AG04449 (cell line): ENCODE measurements around the gene ZCCHC14.
"Not testable (repeated sequence)": the region's sequence is repeated elsewhere in the genome, so short reads cannot be mapped to it uniquely, and the experiment has no call there.

Experiments
- CTCF ChIA-PET: fragments of 350-600 bp; formaldehyde crosslinking; extraction: SDS; loops from one replicate; lab custom pipeline; 2021; ENCODE audit warnings: antibody characterized with exemption; lab: Yijun Ruan, JAX
- POLR2A ChIA-PET: fragments of 400-600, 350-600 bp; formaldehyde crosslinking; extraction: SDS; loops from one replicate; lab custom pipeline; 2020; ENCODE audit warnings: antibody characterized with exemption, inconsistent platforms; lab: Yijun Ruan, JAX
- DNase-seq: peaks from one replicate; pipeline ENCODE4 v3.0.0-alpha.2; 2010; ENCODE audit warnings: low read depth, low spot score
- H3K4me3 ChIP-seq: 2 replicates; pipeline ENCODE4 v1.5.1; 2011; ENCODE audit warnings: low read depth, mild to moderate bottlenecking, control low read depth, low read length
- CTCF ChIP-seq: IDR thresholded peaks from one replicate; pipeline ENCODE4 v1.5.1; 2011; ENCODE audit warnings: mild to moderate bottlenecking, moderate library complexity, low read length, control low read depth, inconsistent platforms; ENCODE audit not compliant: insufficient read depth; ENCODE audit errors: missing control alignments

The ZCCHC14 gene

GRCh38 chr16:87387942-87388817, 104.6 kb downstream of the ZCCHC14 start:
- ChIA-PET CTCF (interaction anchor here (0.9 to 2.3 kb wide), 4 partner anchors 28 to 248 kb away, joined by 3 to 9 read pairs (median 4); partner anchors contain the start of gene C16orf95), POLR2A (no interaction called here)
- no peak for TF ChIP-seq CTCF
- H3K4me3 ChIP-seq = no peak overlapping the region; the same call in 1 of the 2 replicates
- peak; percentile 95 for DNase-seq

- H3K4me3 ChIP-seq = peak overlapping the region; percentile 70
- CTCF ChIA-PET = interaction anchor here (2.7 to 3.3 kb wide), 2 partner anchors 9 to 251 kb away, joined by 8 to 21 read pairs; no protein-coding TSS in a partner anchor
- POLR2A ChIA-PET = interaction anchor here (0.6 to 2.4 kb wide), 4 partner anchors 8 to 197 kb away, joined by 3 to 9 read pairs (median 6); partner anchors contain the start of gene MAP1LC3B
- not testable (repeated sequence) for DNase-seq
Measured at GRCh38 chr16:87384875-87385167, 108.0 kb downstream of the ZCCHC14 start.

GRCh38 chr16:87384162-87384874, 108.5 kb downstream of the ZCCHC14 start:
- CTCF ChIA-PET = interaction anchor here (1.7 to 3.3 kb wide), 3 partner anchors 10 to 251 kb away, joined by 4 to 21 read pairs (median 8); no protein-coding TSS in a partner anchor

GRCh38 chr16:87383505-87384161, 109.2 kb downstream of the ZCCHC14 start, which contains the start of gene FBXO31:
Gene FBXO31, minus strand, starts transcription at chr16:87383776. Its CDS starts 32 bp downstream, at chr16:87383744.
- H3K4me3 ChIP-seq = peak within 1 kb of the TSS; percentile 78
- ChIA-PET CTCF (interaction anchor here (1.7 to 3.3 kb wide), 3 partner anchors 9 to 252 kb away, joined by 4 to 21 read pairs (median 8); no protein-coding TSS in a partner anchor), POLR2A (interaction anchor here (0.5 to 2.4 kb wide), 9 partner anchors 9 to 199 kb away, joined by 3 to 9 read pairs (median 4); partner anchors contain the start of genes C16orf95 and MAP1LC3B)
- peak; percentile 55 for DNase-seq
- TF ChIP-seq CTCF = no peak

More at GRCh38 chr16:87384162-87384874, 108.5 kb downstream of the ZCCHC14 start:
- no peak for DNase-seq
- no peak for TF ChIP-seq CTCF
- POLR2A ChIA-PET = interaction anchor here (0.6 to 2.4 kb wide), 7 partner anchors 8 to 198 kb away, joined by 3 to 9 read pairs (median 4); partner anchors contain the start of genes C16orf95 and MAP1LC3B
- peak overlapping the region; percentile 70 for H3K4me3 ChIP-seq

GRCh38 chr16:87382023-87382785, 110.6 kb downstream of the ZCCHC14 start:
- ChIA-PET POLR2A (interaction anchor here (2.4 kb wide), 1 partner anchor 10 kb away, joined by 7 read pairs; the partner anchor contains the start of gene MAP1LC3B), CTCF (interaction anchor here (0.8 to 3.3 kb wide), 3 partner anchors 12 to 65 kb away, joined by 3 to 21 read pairs (median 3); partner anchors contain the start of gene C16orf95)
- DNase-seq = no peak
- H3K4me3 ChIP-seq = peak overlapping the region; percentile 78
- TF ChIP-seq CTCF = no peak
